ENCODE measurements around the gene TBX19.

The TBX19 gene

GRCh38 chr1:168298446-168298845, 17.8 kb downstream of the TBX19 start:
- in situ Hi-C loops (cut with MboI; ENCODE audit: low pct_unique_long_range_greater_than_20kb, low sequenced_read_pairs, unreplicated experiment) = no loop called here
- no peak for TF ChIP-seq CTCF (IDR thresholded peaks at IDR 0.05; ENCODE audit: extremely low read depth, insufficient read depth, missing control alignments)
- no peak for DNase-seq (ENCODE audit: low spot score)

GRCh38 chr1:168300626-168301025, 19.9 kb downstream of the TBX19 start:
- no peak for TF ChIP-seq CTCF (IDR thresholded peaks at IDR 0.05; ENCODE audit: extremely low read depth, insufficient read depth, missing control alignments)
- in situ Hi-C loops (cut with MboI; ENCODE audit: low pct_unique_long_range_greater_than_20kb, low sequenced_read_pairs, unreplicated experiment) = no loop called here
- DNase-seq (ENCODE audit: low spot score) = no peak

GRCh38 chr1:168301664-168302320, 21.1 kb downstream of the TBX19 start:
- TF ChIP-seq CTCF (IDR thresholded peaks at IDR 0.05; ENCODE audit: extremely low read depth, insufficient read depth, missing control alignments) = no peak
- DNase-seq (ENCODE audit: low spot score) = no peak
- in situ Hi-C loops (cut with MboI; ENCODE audit: low pct_unique_long_range_greater_than_20kb, low sequenced_read_pairs, unreplicated experiment) = no loop called here

GRCh38 chr1:168303716-168304540, 23.3 kb downstream of the TBX19 start:
- in situ Hi-C loops (cut with MboI; ENCODE audit: low pct_unique_long_range_greater_than_20kb, low sequenced_read_pairs, unreplicated experiment) = no loop called here
- TF ChIP-seq CTCF (IDR thresholded peaks at IDR 0.05; ENCODE audit: extremely low read depth, insufficient read depth, missing control alignments) = no peak
- no peak for DNase-seq (ENCODE audit: low spot score)

- DNase-seq (ENCODE audit: low spot score) = no peak
- in situ Hi-C loops (cut with MboI; ENCODE audit: low pct_unique_long_range_greater_than_20kb, low sequenced_read_pairs, unreplicated experiment) = no loop called here
- no peak for TF ChIP-seq CTCF (IDR thresholded peaks at IDR 0.05; ENCODE audit: extremely low read depth, insufficient read depth, missing control alignments)
These were observed 24.2 kb downstream of the TBX19 start for GRCh38 chr1:168304865-168305264.

GRCh38 chr1:168312718-168313604, 32.3 kb downstream of the TBX19 start:
- TF ChIP-seq CTCF (IDR thresholded peaks at IDR 0.05; ENCODE audit: extremely low read depth, insufficient read depth, missing control alignments) = no peak
- in situ Hi-C loops (cut with MboI; ENCODE audit: low pct_unique_long_range_greater_than_20kb, low sequenced_read_pairs, unreplicated experiment) = no loop called here
- DNase-seq (ENCODE audit: low spot score) = no peak

Data from GM13977 (cell line).